HUES64 (cell line): Measurements from ENCODE around the gene AICDA. TPM values are rescaled to one million over a fixed set of nuclear protein-coding genes. Genes with fewer than 3 reads are reported as not detected.

Source experiments
- H3K27ac ChIP-seq: 2 replicates; pipeline ENCODE4 v1.7.0; 2013; ENCODE audit warnings: low read depth, low read length, inconsistent platforms
- H3K27me3 ChIP-seq: 2 replicates; pipeline ENCODE4 v1.6.1; 2013; ENCODE audit warnings: mild to moderate bottlenecking, low read length; ENCODE audit not compliant: insufficient read depth
- H3K36me3 ChIP-seq: 2 replicates; pipeline ENCODE4 v1.6.1; 2013; ENCODE audit warnings: mild to moderate bottlenecking, low read length; ENCODE audit not compliant: insufficient read depth
- H3K4me1 ChIP-seq: 2 replicates; pipeline ENCODE4 v1.6.1; 2013; ENCODE audit warnings: mild to moderate bottlenecking, low read length, moderate library complexity; ENCODE audit not compliant: insufficient read depth
- H3K4me3 ChIP-seq: 2 replicates; pipeline ENCODE4 v1.5.1; 2013; ENCODE audit warnings: mild to moderate bottlenecking, low read length, moderate library complexity
- H3K9ac ChIP-seq: 2 replicates; pipeline ENCODE4 v1.6.1; 2013; ENCODE audit warnings: mild to moderate bottlenecking, low read depth, low read length
- H3K9me3 ChIP-seq: 2 replicates; pipeline ENCODE4 v1.6.1; 2013; ENCODE audit warnings: low read depth, low read length; ENCODE audit not compliant: insufficient read depth
- WGBS: fragments of 150-250, 120-280 bp; methylation state at CpG from one replicate; pipeline ENCODE4 v1.1.7; 2013; ENCODE audit warnings: missing lambda C conversion rate; 5-methylcytosine and 5-hydroxymethylcytosine counted together
- polyA plus RNA-seq, 2 experiments: library from polyadenylated mRNA; stranded (reverse); fragments of 50-300 nt; gene quantifications; one replicate each; pipeline ENCODE4 v1.2.3, GENCODE V29; 2013

Gene AICDA
- 0.10 TPM for polyA plus RNA-seq (2013, experiment 1 of 2)
- not detected for polyA plus RNA-seq (2013, experiment 2 of 2)

- H3K27ac ChIP-seq: no peak within 1 kb of the TSS
- H3K4me3 ChIP-seq: no peak within 1 kb of the TSS
- 72% methylated on average over 2 of the region's 2 CpGs for WGBS
- H3K9ac ChIP-seq: no peak within 1 kb of the TSS
- H3K9me3 ChIP-seq: no peaks in the 10 kb centered on the region
- H3K4me1 ChIP-seq: peaks cover 6% of the 10 kb centered on the region
- H3K27me3 ChIP-seq: no peaks in the 10 kb centered on the region
- H3K36me3 ChIP-seq: no peaks in the 10 kb centered on the region
These were observed at the start of gene AICDA for GRCh38 chr12:8612629-8613028. TSS of gene AICDA (minus strand) at chr12:8612859. CDS start at chr12:8612767, 92 bp downstream.

- H3K9ac ChIP-seq: peak overlapping the region; percentile 48; the same call in 1 of the 2 replicates
- no peak overlapping the region for H3K27ac ChIP-seq
- no peak overlapping the region for H3K4me3 ChIP-seq
- H3K36me3 ChIP-seq: no peaks in the 10 kb centered on the region
- H3K27me3 ChIP-seq: no peaks in the 10 kb centered on the region
- WGBS: 100% methylated on average over 2 of the region's 3 CpGs
- 0 out of 2 replicates have a peak, but pooled peaks cover 9% of the 10 kb centered on the region for H3K4me1 ChIP-seq
- H3K9me3 ChIP-seq: no peaks in the 10 kb centered on the region
These were observed 49.1 kb upstream of the AICDA start for GRCh38 chr12:8661751-8662150.

- Histone ChIP-seq H3K9me3 (no peaks in the 10 kb centered on the region), H3K36me3 (no peaks in the 10 kb centered on the region), H3K27me3 (no peaks in the 10 kb centered on the region), H3K4me3 (no peak overlapping the region), H3K4me1 (0 out of 2 replicates have a peak, but pooled peaks cover 9% of the 10 kb centered on the region), H3K9ac (no peak overlapping the region), H3K27ac (no peak overlapping the region)
- WGBS: 80% methylated on average over 3 of the region's 3 CpGs
These were observed 48.4 kb upstream of the AICDA start for GRCh38 chr12:8661016-8661415.

- no peak overlapping the region for H3K9ac ChIP-seq
- H3K4me3 ChIP-seq: no peak overlapping the region
- H3K36me3 ChIP-seq: no peaks in the 10 kb centered on the region
- H3K27ac ChIP-seq: 0 out of 2 replicates have a peak overlapping the region, but pooled peaks have one; percentile 43
- WGBS: 56% methylated on average over 1 of the region's 1 CpG
- H3K4me1 ChIP-seq: 0 out of 2 replicates have a peak, but pooled peaks cover 9% of the 10 kb centered on the region
- H3K27me3 ChIP-seq: no peaks in the 10 kb centered on the region
- no peaks in the 10 kb centered on the region for H3K9me3 ChIP-seq
These were observed 45.7 kb upstream of the AICDA start for GRCh38 chr12:8658346-8658745.

GRCh38 chr12:8655421-8655820 lies 42.8 kb upstream of the AICDA start:
- H3K27me3 ChIP-seq: no peaks in the 10 kb centered on the region
- no peak overlapping the region for H3K27ac ChIP-seq
- H3K9ac ChIP-seq: no peak overlapping the region
- H3K4me3 ChIP-seq: no peak overlapping the region
- 0 out of 2 replicates have a peak, but pooled peaks cover 9% of the 10 kb centered on the region for H3K4me1 ChIP-seq
- H3K9me3 ChIP-seq: no peaks in the 10 kb centered on the region
- WGBS: 94% methylated on average over 6 of the region's 6 CpGs
- H3K36me3 ChIP-seq: no peaks in the 10 kb centered on the region

GRCh38 chr12:8648576-8649205 lies 36.0 kb upstream of the AICDA start:
- H3K9ac ChIP-seq: no peak overlapping the region
- peaks cover 5% of the 10 kb centered on the region; the same call in 1 of the 2 replicates for H3K4me1 ChIP-seq
- H3K36me3 ChIP-seq: no peaks in the 10 kb centered on the region
- H3K27me3 ChIP-seq: no peaks in the 10 kb centered on the region
- no peak overlapping the region for H3K4me3 ChIP-seq
- H3K9me3 ChIP-seq: no peaks in the 10 kb centered on the region
- WGBS: 88% methylated on average over 7 of the region's 8 CpGs
- H3K27ac ChIP-seq: no peak overlapping the region

- 80% methylated on average over 4 of the region's 5 CpGs for WGBS
- Histone ChIP-seq H3K4me1 (peaks cover 5% of the 10 kb centered on the region; the same call in 1 of the 2 replicates), H3K27me3 (no peaks in the 10 kb centered on the region), H3K4me3 (no peak overlapping the region), H3K9me3 (no peaks in the 10 kb centered on the region), H3K27ac (no peak overlapping the region), H3K9ac (no peak overlapping the region), H3K36me3 (no peaks in the 10 kb centered on the region)
These were observed 35.3 kb upstream of the AICDA start for GRCh38 chr12:8647968-8648367.

GRCh38 chr12:8644345-8645248 lies 31.9 kb upstream of the AICDA start:
- Histone ChIP-seq H3K27ac (no peak overlapping the region), H3K4me1 (peaks cover 11% of the 10 kb centered on the region; the same call in 1 of the 2 replicates), H3K9ac (no peak overlapping the region), H3K36me3 (no peaks in the 10 kb centered on the region), H3K4me3 (no peak overlapping the region), H3K9me3 (no peaks in the 10 kb centered on the region), H3K27me3 (no peaks in the 10 kb centered on the region)
- WGBS: 82% methylated on average over 5 of the region's 5 CpGs

GRCh38 chr12:8642775-8643174 lies 30.1 kb upstream of the AICDA start:
- no peak overlapping the region for H3K9ac ChIP-seq
- 100% methylated on average over 1 of the region's 1 CpG for WGBS
- no peak overlapping the region for H3K27ac ChIP-seq
- no peak overlapping the region for H3K4me3 ChIP-seq
- peaks cover 15% of the 10 kb centered on the region; the same call in 1 of the 2 replicates for H3K4me1 ChIP-seq
- no peaks in the 10 kb centered on the region for H3K36me3 ChIP-seq
- no peaks in the 10 kb centered on the region for H3K9me3 ChIP-seq
- no peaks in the 10 kb centered on the region for H3K27me3 ChIP-seq

- Histone ChIP-seq H3K9ac (no peak overlapping the region), H3K4me3 (no peak overlapping the region), H3K9me3 (no peaks in the 10 kb centered on the region), H3K36me3 (no peaks in the 10 kb centered on the region), H3K27ac (peak overlapping the region; percentile 68; the same call in 1 of the 2 replicates), H3K4me1 (peaks cover 33% of the 10 kb centered on the region), H3K27me3 (no peaks in the 10 kb centered on the region)
- 90% methylated on average over 2 of the region's 2 CpGs for WGBS
These were observed 27.3 kb upstream of the AICDA start for GRCh38 chr12:8639936-8640335.

- Histone ChIP-seq H3K4me1 (peaks cover 32% of the 10 kb centered on the region), H3K27ac (no peak overlapping the region; the same call in 1 of the 2 replicates), H3K36me3 (no peaks in the 10 kb centered on the region), H3K9ac (no peak overlapping the region), H3K4me3 (no peak overlapping the region), H3K9me3 (no peaks in the 10 kb centered on the region), H3K27me3 (no peaks in the 10 kb centered on the region)
- WGBS: 70% methylated on average over 4 of the region's 4 CpGs
These were observed 26.3 kb upstream of the AICDA start for GRCh38 chr12:8638951-8639350.
